Measurements from ENCODE around the gene SH3GL3. TPM values are rescaled to one million over a fixed set of nuclear protein-coding genes. Genes with fewer than 3 reads are reported as not detected.
A peak's percentile ranks its signal among the peaks of the same experiment; 100 is the strongest.

The SH3GL3 gene
- total and polyA plus RNA-seq, 2 of the 8 experiments (the other 6 are each of a cell fraction or from before 2014, with no cell fraction given): 14.1 to 19.1 TPM

DNA sequence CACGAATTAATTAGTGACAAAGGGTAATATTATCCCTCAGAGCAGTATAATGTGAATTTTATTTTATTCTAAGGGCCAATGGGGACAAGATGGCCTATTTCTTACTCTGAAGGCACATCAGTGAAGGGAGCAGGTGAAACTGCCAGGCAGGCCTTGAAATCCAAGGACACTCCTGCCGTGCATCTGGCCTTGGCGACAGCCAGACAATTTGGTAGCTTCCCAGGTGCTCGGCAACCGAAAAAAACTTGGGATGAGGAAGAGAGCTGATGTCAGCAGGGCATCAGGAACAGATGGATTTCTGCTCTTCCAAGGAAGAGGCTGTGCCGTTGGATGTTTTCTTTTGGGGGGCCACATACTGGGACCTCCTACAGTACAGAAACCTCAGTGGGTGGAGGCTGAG is 123.6 kb downstream of the SH3GL3 start:
- no peak overlapping the region for H2BK120ac ChIP-seq (replicated peaks; ENCODE audit: low read depth, low read length)
- no peak overlapping the region for H3K56ac ChIP-seq (replicated peaks; ENCODE audit: insufficient read length, low read depth, low read length)
- H3K4me1 ChIP-seq (replicated peaks in 1 of 4; ENCODE audit: control insufficient read depth in 3 of 4, insufficient read depth in 4 of 4, low read length in 3 of 4): no peaks in the 10 kb centered on the region
- no peaks in the 10 kb centered on the region for H3K27me3 ChIP-seq (replicated peaks in 1 of 4; ENCODE audit: control insufficient read depth in 3 of 4, extremely low read depth in 1 of 4, insufficient read depth in 3 of 4, low read length in 3 of 4)
- no peak overlapping the region for H2AK5ac ChIP-seq (ENCODE audit: low read depth, low read length)
- H2BK20ac ChIP-seq (ENCODE audit: low read length): no peak overlapping the region
- H3K79me2 ChIP-seq (ENCODE audit: control insufficient read depth in 1 of 2, insufficient read depth in 2 of 2, low read length in 2 of 2): no peaks in the 10 kb centered on the region
- WGBS, 2 experiments (ENCODE audit: extremely low coverage in 1 of 2, insufficient coverage in 1 of 2, insufficient read length in 1 of 2, insufficient replicate concordance in 2 of 2, low coverage in 1 of 2, low lambda C conversion rate in 2 of 2, missing lambda C conversion rate in 1 of 2): 89% methylated on average over 6 of the region's 6 CpGs; no CpG with 5 or more reads in 1 of the 2 experiments
- DNase-seq (ENCODE audit: low read depth in 1 of 2, low spot score in 2 of 2) (no peak), FAIRE-seq (no peak)
- no peak overlapping the region for H3K4ac ChIP-seq (replicated peaks; ENCODE audit: insufficient read length, low read depth, low read length)
- TF ChIP-seq CHD2 (IDR thresholded peaks at IDR 0.05; ENCODE audit: low read length): no peak
- no peak for TF ChIP-seq RBBP5 (IDR thresholded peaks at IDR 0.05; ENCODE audit: borderline replicate concordance, low read depth, low read length)
- no peak for TF ChIP-seq CTCF (IDR thresholded peaks at IDR 0.05; ENCODE audit: control extremely low read depth in 1 of 3, insufficient read depth in 1 of 3, low read depth in 1 of 3, low read length in 3 of 3)
- TF ChIP-seq RXRA (IDR thresholded peaks at IDR 0.05; ENCODE audit: insufficient read depth, low read depth, low read length): no peak
- TF ChIP-seq BRCA1 (IDR thresholded peaks at IDR 0.05; ENCODE audit: low read depth, low read length): no peak
- TF ChIP-seq KDM5A (IDR thresholded peaks at IDR 0.05; ENCODE audit: low read length): no peak
- TF ChIP-seq, protein P1, sequence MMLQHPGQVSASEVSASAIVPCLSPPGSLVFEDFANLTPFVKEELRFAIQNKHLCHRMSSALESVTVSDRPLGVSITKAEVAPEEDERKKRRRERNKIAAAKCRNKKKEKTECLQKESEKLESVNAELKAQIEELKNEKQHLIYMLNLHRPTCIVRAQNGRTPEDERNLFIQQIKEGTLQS (IDR thresholded peaks at IDR 0.05; ENCODE audit: insufficient read depth, low read depth, low read length): no peak
- TF ChIP-seq SP4 (IDR thresholded peaks at IDR 0.05; ENCODE audit: low read length): no peak
- no peak for TF ChIP-seq ASH2L (IDR thresholded peaks at IDR 0.05; ENCODE audit: low read length)
- CTCF ChIA-PET (ENCODE audit: partially characterized antibody): interaction anchor here (0.6 to 6.2 kb wide), 17 partner anchors 8 to 949 kb away, joined by 3 to 60 read pairs (median 4); partner anchors contain the start of gene SH3GL3
- no peak overlapping the region for H3K4me3 ChIP-seq (ENCODE audit: extremely low read depth in 1 of 4, insufficient read depth in 2 of 4, low read depth in 3 of 4, low read length in 4 of 4)
- POLR2A ChIA-PET (ENCODE audit: partially characterized antibody): no interaction called here
- H2BK5ac ChIP-seq (ENCODE audit: low read depth, low read length): peak overlapping the region; percentile 16; the same call in 1 of the 2 replicates
- no peak overlapping the region for H2BK12ac ChIP-seq (ENCODE audit: low read depth, low read length)
- H3K23me2 ChIP-seq (ENCODE audit: low read depth, low read length): no peaks in the 10 kb centered on the region
- H4K20me1 ChIP-seq (replicated peaks in 1 of 2; ENCODE audit: control insufficient read depth in 1 of 2, insufficient read depth in 2 of 2, low read length in 2 of 2): peaks cover 0 to 2% of the 10 kb centered on the region in 2 experiments
- H2BK15ac ChIP-seq (ENCODE audit: low read length): no peak overlapping the region
- H3K14ac ChIP-seq (ENCODE audit: insufficient read length): no peak overlapping the region
- no peak overlapping the region for H3K9ac ChIP-seq (replicated peaks in 1 of 4; ENCODE audit: extremely low read depth in 1 of 4, low read depth in 3 of 4, low read length in 3 of 4)
- no peaks in the 10 kb centered on the region for H3K36me3 ChIP-seq (ENCODE audit: control insufficient read depth in 2 of 4, insufficient read depth in 4 of 4, low read length in 3 of 4)
- no peak overlapping the region for H2AFZ ChIP-seq (ENCODE audit: low read length)
- H3K18ac ChIP-seq (ENCODE audit: extremely low read depth, low read length): no peak overlapping the region
- no peak overlapping the region for H3K4me2 ChIP-seq (ENCODE audit: insufficient read depth in 1 of 2, low read depth in 2 of 2, low read length in 2 of 2)
- no peak overlapping the region for H4K8ac ChIP-seq (ENCODE audit: extremely low read depth, insufficient read depth, low read length)
- H3K23ac ChIP-seq (ENCODE audit: insufficient read length): no peak overlapping the region
- H3K79me1 ChIP-seq (ENCODE audit: low read depth, low read length): no peaks in the 10 kb centered on the region
- H3K9me3 ChIP-seq (ENCODE audit: insufficient read depth in 2 of 2, low read depth in 1 of 2, low read length in 1 of 2): no peaks in the 10 kb centered on the region
- H4K5ac ChIP-seq (ENCODE audit: insufficient read length, low read depth, low read length): no peak overlapping the region
- H4K91ac ChIP-seq (replicated peaks; ENCODE audit: insufficient read length, low read length): no peak overlapping the region
- no peak overlapping the region for H3K27ac ChIP-seq (ENCODE audit: low read depth, low read length)

Data from H1 (cell line).